GM12864 (cell line): ENCODE data around the gene SVIP.

Experiments
- DNase-seq: peaks from one replicate; pipeline ENCODE4 v3.0.0-alpha.2; 2011; ENCODE audit warnings: low read depth
- H3K4me3 ChIP-seq: 2 replicates; pipeline ENCODE4 v1.5.1; 2011; ENCODE audit warnings: mild to moderate bottlenecking, low read depth, low read length, control low read depth
- TF ChIP-seq, protein P1 (sequence below): IDR thresholded peaks from 2 replicates; pipeline ENCODE4 v1.5.1; 2011; ENCODE audit warnings: low read depth, mild to moderate bottlenecking, moderate library complexity, low read length, control low read depth, inconsistent platforms; ENCODE audit errors: missing control alignments

Gene SVIP

DNA sequence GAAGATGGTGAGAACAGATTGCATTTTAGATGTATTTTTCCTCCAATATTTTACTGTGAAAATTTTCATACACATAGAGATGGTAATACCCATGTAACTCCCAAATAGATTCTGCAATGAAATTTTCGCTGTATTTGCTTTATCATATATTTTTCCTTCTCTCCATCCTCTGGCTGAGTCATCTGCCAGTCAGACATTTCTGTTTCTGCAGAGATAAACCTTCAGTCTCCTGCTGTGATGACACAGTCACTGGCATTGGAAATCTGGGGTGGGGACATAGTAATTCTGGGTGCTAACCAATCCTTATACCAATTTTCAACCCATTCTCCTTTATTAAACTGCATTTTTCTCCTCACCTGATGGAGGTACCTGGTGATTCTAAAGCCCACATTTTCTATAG is 33.7 kb downstream of the SVIP start:
- no peak for DNase-seq
- TF ChIP-seq, protein P1, sequence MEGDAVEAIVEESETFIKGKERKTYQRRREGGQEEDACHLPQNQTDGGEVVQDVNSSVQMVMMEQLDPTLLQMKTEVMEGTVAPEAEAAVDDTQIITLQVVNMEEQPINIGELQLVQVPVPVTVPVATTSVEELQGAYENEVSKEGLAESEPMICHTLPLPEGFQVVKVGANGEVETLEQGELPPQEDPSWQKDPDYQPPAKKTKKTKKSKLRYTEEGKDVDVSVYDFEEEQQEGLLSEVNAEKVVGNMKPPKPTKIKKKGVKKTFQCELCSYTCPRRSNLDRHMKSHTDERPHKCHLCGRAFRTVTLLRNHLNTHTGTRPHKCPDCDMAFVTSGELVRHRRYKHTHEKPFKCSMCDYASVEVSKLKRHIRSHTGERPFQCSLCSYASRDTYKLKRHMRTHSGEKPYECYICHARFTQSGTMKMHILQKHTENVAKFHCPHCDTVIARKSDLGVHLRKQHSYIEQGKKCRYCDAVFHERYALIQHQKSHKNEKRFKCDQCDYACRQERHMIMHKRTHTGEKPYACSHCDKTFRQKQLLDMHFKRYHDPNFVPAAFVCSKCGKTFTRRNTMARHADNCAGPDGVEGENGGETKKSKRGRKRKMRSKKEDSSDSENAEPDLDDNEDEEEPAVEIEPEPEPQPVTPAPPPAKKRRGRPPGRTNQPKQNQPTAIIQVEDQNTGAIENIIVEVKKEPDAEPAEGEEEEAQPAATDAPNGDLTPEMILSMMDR = no peak
- H3K4me3 ChIP-seq = no peak overlapping the region

DNA sequence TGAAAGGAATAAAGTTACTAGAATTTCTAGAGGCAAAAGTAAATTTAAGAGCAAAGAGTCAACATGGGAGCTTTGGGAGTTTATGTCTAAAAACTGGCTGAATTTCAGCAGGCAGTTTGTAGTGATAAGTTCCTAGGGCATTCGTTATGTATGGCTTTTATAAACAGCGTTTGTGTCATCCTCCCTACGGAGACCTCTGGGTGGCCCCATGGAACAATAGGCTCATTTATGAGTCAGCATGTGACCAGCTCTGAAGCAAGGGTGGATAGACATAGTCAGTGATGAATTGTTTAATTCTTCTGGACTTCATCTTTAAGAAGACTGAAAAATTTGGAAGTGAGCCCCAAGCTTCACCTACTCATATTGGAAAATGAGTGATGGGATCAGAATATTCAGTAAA is 37.1 kb downstream of the SVIP start:
- DNase-seq = no peak
- H3K4me3 ChIP-seq = no peak overlapping the region
- TF ChIP-seq, protein P1 = no peak

DNA sequence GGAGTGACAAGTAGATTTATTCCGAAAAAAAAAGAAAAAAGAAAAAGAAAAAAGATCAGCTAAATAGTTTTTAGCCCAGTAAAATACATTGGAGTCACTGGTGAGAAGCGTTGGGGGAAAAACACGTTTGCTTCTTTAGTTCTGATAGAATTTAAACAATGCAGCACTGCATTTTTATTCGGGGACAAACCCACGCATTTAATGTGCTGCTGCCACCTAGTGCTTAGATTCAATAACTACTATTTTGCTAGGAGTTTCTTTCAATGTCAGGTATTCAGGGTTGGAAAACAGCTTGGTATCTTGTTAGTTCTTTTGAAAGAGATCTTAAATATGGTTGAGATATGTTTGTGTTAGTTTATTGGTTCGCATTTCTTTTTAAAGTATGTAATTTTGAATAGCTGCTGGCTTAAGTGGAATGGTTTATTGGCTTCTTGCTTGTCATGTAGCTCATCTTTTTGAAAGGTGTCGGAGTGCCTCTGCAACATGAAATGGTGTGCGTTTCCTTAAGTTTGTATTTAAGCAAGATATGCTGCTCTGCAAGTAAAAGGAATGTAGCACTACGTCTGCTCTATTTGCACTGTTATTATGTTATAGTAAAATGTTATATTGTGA is 41.9 kb downstream of the SVIP start:
- H3K4me3 ChIP-seq = no peak overlapping the region
- DNase-seq = no peak
- TF ChIP-seq, protein P1 = peak; percentile 58

DNA sequence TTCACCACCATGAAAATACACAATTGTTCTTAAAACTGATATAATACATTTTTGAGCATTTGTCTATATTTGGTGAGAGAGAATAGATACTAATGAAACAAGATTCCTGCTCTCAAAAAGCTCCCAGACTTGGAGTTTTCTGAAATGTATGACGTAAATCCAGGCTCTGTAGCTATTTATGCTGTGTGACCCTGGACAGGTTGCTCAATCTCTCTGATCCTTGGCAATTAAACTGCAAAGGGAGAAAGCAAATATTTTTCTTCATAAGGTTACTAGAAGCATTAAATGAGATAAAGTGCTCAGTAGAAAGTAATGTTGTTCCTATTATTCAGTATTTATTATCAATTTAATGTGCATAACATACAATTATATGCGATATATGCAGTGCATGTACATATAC is 42.5 kb downstream of the SVIP start:
- no peak for DNase-seq
- TF ChIP-seq, protein P1 = no peak

DNA sequence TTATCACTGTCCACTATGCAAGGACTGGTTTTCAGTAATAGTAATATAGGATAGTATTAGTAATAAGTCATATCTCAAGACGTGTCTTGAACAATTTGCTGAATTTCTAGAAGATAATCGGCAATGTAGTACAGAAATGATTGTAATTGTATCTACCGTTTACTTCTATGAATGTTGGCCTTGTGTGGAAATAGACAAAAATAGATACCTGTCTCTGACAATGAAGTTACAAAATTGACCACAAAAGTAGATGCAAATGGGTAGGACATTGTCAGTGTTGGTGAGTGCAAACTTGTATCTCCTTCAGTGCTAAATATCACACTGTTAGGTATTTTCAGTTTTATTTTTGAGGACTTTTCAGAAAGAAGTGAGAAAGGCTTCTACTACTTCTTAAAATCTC is 43.1 kb downstream of the SVIP start:
- TF ChIP-seq, protein P1 = no peak
- DNase-seq = no peak
- no peak overlapping the region for H3K4me3 ChIP-seq

More for the DNA sequence above, 42.5 kb downstream of the SVIP start:
- no peak overlapping the region for H3K4me3 ChIP-seq

DNA sequence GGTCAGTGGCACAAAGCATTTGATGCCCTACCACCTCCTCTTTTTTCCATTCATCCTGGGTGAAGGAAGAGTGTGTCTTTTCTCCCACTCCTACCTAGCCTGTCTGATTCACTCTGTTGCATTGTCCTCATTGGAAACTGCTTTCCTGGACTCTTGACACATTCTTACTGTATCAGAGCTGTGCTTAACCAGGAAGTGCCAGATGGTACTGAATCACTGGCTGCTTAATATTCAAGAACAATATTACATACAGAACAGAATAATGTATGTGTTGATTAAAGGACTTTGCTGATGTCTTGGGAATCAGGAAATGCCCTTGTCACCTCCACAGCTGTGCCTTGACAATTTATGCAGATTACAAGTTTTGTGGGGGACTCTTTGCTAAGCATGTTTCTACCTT is 44.4 kb downstream of the SVIP start:
- TF ChIP-seq, protein P1 = no peak
- no peak for DNase-seq
- H3K4me3 ChIP-seq = no peak overlapping the region

DNA sequence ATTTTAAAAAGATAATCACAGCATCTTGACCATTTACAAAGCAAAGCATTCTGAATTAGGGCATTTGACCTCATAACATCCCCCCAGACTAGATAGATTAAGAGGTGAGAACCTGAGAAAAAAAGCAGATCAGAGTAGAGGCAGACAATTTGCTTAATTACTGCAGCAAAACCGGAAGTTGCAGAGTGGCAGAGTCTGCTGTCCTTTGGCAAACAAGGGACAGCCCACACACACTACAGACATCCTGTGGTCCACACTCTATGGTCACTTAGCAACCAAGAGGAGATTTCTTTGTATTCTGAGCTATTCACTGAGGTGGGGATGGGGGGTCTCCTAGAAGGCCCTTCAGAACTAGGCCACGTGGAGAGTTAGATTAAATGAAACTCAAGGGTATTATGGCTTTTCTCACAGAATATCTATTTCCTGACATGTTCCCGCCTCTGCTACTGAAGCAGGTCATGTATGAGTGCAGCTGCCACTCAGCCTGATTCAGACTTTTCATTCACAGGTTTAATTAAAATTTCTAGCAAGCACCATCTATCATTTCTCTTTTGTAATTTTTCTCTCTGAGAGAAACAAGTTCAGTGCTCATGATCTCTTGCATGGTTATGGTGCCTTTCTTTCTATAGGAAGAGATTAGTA is 48.5 kb downstream of the SVIP start:
- peak; percentile 29 for DNase-seq
- TF ChIP-seq, protein P1 = no peak
- H3K4me3 ChIP-seq = no peak overlapping the region
